Measurements from ENCODE around the gene CALHM4. TPM values are rescaled to one million over a fixed set of nuclear protein-coding genes. Genes with fewer than 3 reads are reported as not detected.

Gene CALHM4
- total and polyA plus RNA-seq, 4 donors: not detected

Other genes with a start within 250 kb of the CALHM4 start
- 10 to 100 TPM; 13.0 to 22.8 TPM for gene DSE, start 182.8 kb upstream of the CALHM4 start, total RNA-seq
- 1 to 10 TPM; 5.5 to 6.1 TPM for gene DSE, start 182.8 kb upstream of the CALHM4 start, polyA plus RNA-seq
- gene CALHM6, start 92.4 kb upstream of the CALHM4 start, total RNA-seq: 10 to 100 TPM in 1 of 2 donors, 1 to 10 TPM in 1; 2.0 to 22.4 TPM
- gene CALHM6, start 92.4 kb upstream of the CALHM4 start, polyA plus RNA-seq: 1 to 10 TPM; 5.2 to 7.3 TPM
- under 1 TPM; 0.47 to 0.59 TPM for gene CALHM5, start 42.1 kb upstream of the CALHM4 start, total RNA-seq
- under 1 TPM; 0.07 to 0.44 TPM for gene CALHM5, start 42.1 kb upstream of the CALHM4 start, polyA plus RNA-seq
- gene TRAPPC3L, start 8.1 kb upstream of the CALHM4 start, total RNA-seq: under 1 TPM; 0.08 to 0.19 TPM
- gene TRAPPC3L, start 8.1 kb upstream of the CALHM4 start, polyA plus RNA-seq: under 1 TPM; 0.14 to 0.21 TPM
- 1 to 10 TPM; 7.0 to 7.3 TPM for gene RWDD1, start 17.8 kb downstream of the CALHM4 start, total RNA-seq
- gene RWDD1, start 17.8 kb downstream of the CALHM4 start, polyA plus RNA-seq: 10 to 100 TPM; 14.4 to 52.7 TPM
- under 1 TPM in 1 of 2 donors, not detected in 1; 0.50 TPM for gene RSPH4A, start 62.7 kb downstream of the CALHM4 start, total RNA-seq
- under 1 TPM; 0.06 to 0.10 TPM for gene RSPH4A, start 62.7 kb downstream of the CALHM4 start, polyA plus RNA-seq
- gene ZUP1, start 115.0 kb downstream of the CALHM4 start, total RNA-seq: 10 to 100 TPM in 1 of 2 donors, 1 to 10 TPM in 1; 6.9 to 11.0 TPM
- gene ZUP1, start 115.0 kb downstream of the CALHM4 start, polyA plus RNA-seq: 1 to 10 TPM; 2.6 to 4.8 TPM
- gene KPNA5, start 127.5 kb downstream of the CALHM4 start, total RNA-seq: 1 to 10 TPM; 3.3 to 3.6 TPM
- gene KPNA5, start 127.5 kb downstream of the CALHM4 start, polyA plus RNA-seq: 1 to 10 TPM in 1 of 2 donors, under 1 TPM in 1; 0.63 to 1.3 TPM
- gene FAM162B, start 212.0 kb downstream of the CALHM4 start, total RNA-seq: 1 to 10 TPM in 1 of 2 donors, under 1 TPM in 1; 0.56 to 1.0 TPM
- gene FAM162B, start 212.0 kb downstream of the CALHM4 start, polyA plus RNA-seq: under 1 TPM; 0.56 to 0.62 TPM

All from liver (tissue), 4 donors.